Measurements from ENCODE around the gene EFCC1. TPM values are rescaled to one million over a fixed set of nuclear protein-coding genes. Genes with fewer than 3 reads are reported as not detected.

Gene EFCC1
- total RNA-seq, 6 experiments from 2014 or later = 0.25 to 1.5 (median 0.39) TPM

GRCh38 chr3:129051871-129052340 lies 50.8 kb downstream of the EFCC1 start:
- Histone ChIP-seq H3K36me3 (no peaks in the 10 kb centered on the region), H3K27me3 (no peaks in the 10 kb centered on the region), H3K4me3 (no peak overlapping the region), H3K4me1 (peaks cover 0 to 14% (median 8%) of the 10 kb centered on the region in 4 donors), H3K27ac (no peak overlapping the region), H3K9me3 (no peaks in the 10 kb centered on the region)
- intact Hi-C loops (cut with DNase I) = no loop called here
- DNase-seq = no peak
- WGBS (ENCODE audit: insufficient coverage, low coverage, low lambda C conversion rate, missing lambda C conversion rate) = 67% methylated on average over 3 of the region's 5 CpGs
- TF ChIP-seq, protein P1, sequence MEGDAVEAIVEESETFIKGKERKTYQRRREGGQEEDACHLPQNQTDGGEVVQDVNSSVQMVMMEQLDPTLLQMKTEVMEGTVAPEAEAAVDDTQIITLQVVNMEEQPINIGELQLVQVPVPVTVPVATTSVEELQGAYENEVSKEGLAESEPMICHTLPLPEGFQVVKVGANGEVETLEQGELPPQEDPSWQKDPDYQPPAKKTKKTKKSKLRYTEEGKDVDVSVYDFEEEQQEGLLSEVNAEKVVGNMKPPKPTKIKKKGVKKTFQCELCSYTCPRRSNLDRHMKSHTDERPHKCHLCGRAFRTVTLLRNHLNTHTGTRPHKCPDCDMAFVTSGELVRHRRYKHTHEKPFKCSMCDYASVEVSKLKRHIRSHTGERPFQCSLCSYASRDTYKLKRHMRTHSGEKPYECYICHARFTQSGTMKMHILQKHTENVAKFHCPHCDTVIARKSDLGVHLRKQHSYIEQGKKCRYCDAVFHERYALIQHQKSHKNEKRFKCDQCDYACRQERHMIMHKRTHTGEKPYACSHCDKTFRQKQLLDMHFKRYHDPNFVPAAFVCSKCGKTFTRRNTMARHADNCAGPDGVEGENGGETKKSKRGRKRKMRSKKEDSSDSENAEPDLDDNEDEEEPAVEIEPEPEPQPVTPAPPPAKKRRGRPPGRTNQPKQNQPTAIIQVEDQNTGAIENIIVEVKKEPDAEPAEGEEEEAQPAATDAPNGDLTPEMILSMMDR (IDR thresholded peaks at IDR 0.05) = no peak
- no peak for TF ChIP-seq POLR2A (IDR thresholded peaks at IDR 0.05)
- no peak for ATAC-seq

DNA sequence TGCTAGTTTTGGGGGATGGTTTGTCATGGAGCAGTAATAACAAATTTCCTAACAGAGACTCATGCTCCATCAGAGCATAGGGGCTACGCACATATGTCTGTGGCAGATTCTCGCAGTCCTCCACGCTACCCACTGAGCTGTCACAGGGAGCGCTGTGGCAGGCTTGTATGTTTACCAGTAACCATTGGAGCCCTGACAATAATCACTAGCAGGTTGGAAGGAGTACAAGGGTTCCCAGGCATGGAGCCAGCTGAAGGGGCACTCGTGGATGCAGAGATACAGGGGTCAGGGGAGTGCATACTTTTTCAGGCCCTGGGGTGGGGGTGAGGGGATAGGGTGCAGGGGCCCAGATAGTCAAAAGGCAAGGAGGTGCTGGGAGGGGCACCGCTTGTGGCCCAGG lies 51.6 kb downstream of the EFCC1 start:
- intact Hi-C loops (cut with DNase I) = no loop called here
- Histone ChIP-seq H3K4me1 (peaks cover 0 to 14% (median 8%) of the 10 kb centered on the region in 4 donors), H3K4me3 (no peak overlapping the region), H3K36me3 (no peaks in the 10 kb centered on the region), H3K27ac (peak overlapping the region in 2 of 3 donors; percentile 11 to 71), H3K27me3 (no peaks in the 10 kb centered on the region), H3K9me3 (no peaks in the 10 kb centered on the region)
- WGBS (ENCODE audit: insufficient coverage, low coverage, low lambda C conversion rate, missing lambda C conversion rate) = 31% methylated on average over 5 of the region's 6 CpGs
- TF ChIP-seq POLR2A (IDR thresholded peaks at IDR 0.05) = no peak
- TF ChIP-seq, protein P1 (IDR thresholded peaks at IDR 0.05) = peak in 2 of 4 donors; percentile 15 to 32
- DNase-seq (peak; percentile 52 to 79 (median 75)), ATAC-seq (peak; percentile 74 to 80 (median 77))

- Histone ChIP-seq H3K4me3 (no peak overlapping the region), H3K27me3 (no peaks in the 10 kb centered on the region), H3K4me1 (peaks cover 0 to 23% (median 12%) of the 10 kb centered on the region in 4 donors), H3K36me3 (no peaks in the 10 kb centered on the region), H3K9me3 (no peaks in the 10 kb centered on the region), H3K27ac (no peak overlapping the region)
- no peak for TF ChIP-seq POLR2A (IDR thresholded peaks at IDR 0.05)
- TF ChIP-seq, protein P1 (IDR thresholded peaks at IDR 0.05) = no peak
- WGBS (ENCODE audit: insufficient coverage, low coverage, low lambda C conversion rate, missing lambda C conversion rate) = 73% methylated on average over 2 of the region's 3 CpGs
- intact Hi-C loops (cut with DNase I) = no loop called here
- DNase-seq (no peak), ATAC-seq (no peak)
Measured at GRCh38 chr3:129054605-129055104, 53.6 kb downstream of the EFCC1 start.

DNA sequence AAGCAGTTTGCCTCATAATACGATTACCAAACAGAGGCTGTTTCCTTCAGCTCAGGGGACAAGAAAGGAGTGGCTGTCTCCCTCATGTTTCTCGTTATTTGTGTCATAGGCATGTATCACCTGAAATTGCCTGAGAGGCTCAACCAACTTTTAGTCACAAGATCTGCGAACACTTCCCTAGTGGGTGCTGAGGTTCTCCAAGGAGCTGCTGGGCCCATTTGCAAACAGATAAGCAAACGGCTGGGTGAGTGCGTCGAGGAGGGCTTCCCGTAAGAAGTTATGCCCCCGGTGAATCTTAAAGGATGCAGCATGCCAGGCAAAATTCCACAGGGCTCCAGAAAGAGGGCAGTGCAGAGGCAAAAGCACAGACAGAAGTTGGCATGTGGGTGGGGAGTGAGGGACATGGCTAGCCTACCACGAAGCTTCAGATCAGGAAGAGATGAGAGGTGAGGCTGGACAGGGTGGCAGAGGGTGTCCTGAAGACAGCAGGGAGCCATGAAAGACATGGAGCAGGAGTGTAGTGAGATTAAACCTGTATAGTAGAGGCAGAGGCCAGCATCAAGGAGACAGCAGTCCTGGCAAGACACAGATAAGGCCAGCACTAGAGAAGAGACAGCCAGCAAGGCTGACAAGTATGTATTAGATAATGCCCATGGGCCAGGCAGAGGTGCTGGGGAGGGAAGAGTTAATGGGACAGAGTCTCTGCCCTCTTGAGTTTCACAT lies 55.5 kb downstream of the EFCC1 start:
- 74% methylated on average over 9 of the region's 9 CpGs for WGBS (ENCODE audit: insufficient coverage, low coverage, low lambda C conversion rate, missing lambda C conversion rate)
- Histone ChIP-seq H3K27me3 (no peaks in the 10 kb centered on the region), H3K27ac (no peak overlapping the region), H3K9me3 (no peaks in the 10 kb centered on the region), H3K4me1 (peaks cover 0 to 23% (median 12%) of the 10 kb centered on the region in 4 donors), H3K4me3 (no peak overlapping the region), H3K36me3 (no peaks in the 10 kb centered on the region)
- intact Hi-C loops (cut with DNase I) = no loop called here
- DNase-seq (no peak), ATAC-seq (no peak)
- TF ChIP-seq POLR2A (IDR thresholded peaks at IDR 0.05) = no peak
- TF ChIP-seq, protein P1 (IDR thresholded peaks at IDR 0.05) = no peak
